HG02840 (cell line): ENCODE measurements around the gene FAIM2.

Experiments used
- ATAC-seq: cut with Tn5 transposase; IDR thresholded peaks from one replicate; pipeline ENCODE4 v1.9.1; 2021; ENCODE audit warnings: mild to moderate bottlenecking, moderate library complexity, moderate number of reproducible peaks; ENCODE audit not compliant: unreplicated experiment, low FRiP score

Gene FAIM2

DNA sequence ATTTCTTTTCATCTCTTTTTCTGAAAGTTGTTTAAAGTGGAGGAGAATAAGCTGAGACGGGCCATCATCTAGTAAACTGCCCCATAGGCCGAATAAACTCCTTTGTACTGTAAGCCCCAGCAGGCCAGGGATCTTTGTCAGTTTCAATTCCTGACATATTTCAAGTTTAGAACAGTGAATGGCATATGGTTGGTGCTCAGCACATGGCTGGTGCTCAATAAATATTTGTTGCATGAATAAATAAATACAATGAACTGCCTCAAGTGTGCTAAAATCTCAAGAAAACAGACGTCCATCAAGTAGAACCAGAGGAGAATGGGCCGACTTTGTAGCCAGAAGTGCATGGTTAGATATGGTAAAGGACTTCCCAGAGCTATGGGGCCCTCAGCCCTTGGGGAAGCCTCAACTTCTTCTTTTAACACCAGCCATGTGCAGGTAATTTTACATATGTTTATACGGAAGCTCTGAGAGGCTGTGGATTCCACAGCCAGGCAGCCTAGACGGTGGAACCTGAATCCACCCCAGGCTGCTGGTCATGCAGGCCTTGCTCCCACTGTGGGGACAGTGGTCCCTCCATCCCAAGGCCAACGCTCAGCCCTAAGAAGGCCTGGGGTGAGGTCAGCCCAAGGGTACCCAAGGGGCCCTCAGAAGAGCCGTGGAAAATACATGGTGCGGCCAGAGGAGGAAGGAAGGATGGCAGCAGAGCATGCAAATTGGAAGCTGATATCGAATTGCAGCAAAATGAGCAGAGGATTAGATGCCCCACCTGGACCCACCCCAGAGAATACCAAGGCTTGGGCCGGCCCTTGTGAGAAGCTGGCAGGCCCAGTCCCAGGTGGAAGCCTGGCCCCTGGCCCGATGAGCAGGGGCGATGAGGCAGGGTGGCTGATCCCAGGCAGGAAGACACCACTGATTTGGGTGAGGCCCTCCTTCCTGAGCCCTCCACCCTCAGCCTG lies 38.1 kb upstream of the FAIM2 start:
- no peak for ATAC-seq

DNA sequence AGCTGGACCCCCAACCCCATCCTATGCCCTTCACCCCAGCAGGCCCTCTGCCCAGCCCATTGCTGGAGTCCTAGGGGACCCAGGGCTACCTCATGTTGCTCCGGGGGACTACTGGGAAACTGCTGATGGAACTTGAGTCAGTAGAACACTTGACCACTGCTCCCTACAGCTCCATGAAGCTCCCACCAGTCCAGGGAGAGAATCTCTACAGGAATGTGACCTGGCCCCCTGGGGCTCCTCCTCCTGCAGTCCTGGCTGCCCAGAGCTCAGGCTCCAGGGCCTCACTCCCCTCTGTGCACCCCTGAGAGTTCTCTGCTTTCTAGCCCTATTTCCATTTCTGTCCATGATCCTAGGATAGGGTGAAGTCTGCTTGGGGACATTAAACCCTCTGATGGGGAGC lies 36.0 kb upstream of the FAIM2 start:
- ATAC-seq, result no peak

DNA sequence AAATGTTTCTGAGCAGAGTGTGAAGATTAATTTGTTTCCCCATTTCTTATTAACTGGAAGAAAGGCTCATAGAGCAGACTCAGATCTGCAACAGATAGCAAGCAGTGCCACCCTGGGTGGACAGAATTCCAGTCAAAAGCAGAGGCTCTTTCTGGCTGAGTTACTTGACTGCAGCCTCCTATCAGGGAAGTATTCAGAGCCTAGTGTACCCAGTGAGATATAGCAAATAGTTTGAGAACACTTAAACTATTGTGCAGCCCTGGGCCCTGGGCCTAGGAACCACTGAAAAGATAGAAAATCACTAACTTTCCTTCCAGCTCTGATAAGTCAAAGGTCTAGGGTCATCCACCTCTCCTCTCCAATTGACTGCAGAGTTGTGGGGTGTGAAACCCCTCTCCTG lies 35.6 kb upstream of the FAIM2 start:
- no peak for ATAC-seq

DNA sequence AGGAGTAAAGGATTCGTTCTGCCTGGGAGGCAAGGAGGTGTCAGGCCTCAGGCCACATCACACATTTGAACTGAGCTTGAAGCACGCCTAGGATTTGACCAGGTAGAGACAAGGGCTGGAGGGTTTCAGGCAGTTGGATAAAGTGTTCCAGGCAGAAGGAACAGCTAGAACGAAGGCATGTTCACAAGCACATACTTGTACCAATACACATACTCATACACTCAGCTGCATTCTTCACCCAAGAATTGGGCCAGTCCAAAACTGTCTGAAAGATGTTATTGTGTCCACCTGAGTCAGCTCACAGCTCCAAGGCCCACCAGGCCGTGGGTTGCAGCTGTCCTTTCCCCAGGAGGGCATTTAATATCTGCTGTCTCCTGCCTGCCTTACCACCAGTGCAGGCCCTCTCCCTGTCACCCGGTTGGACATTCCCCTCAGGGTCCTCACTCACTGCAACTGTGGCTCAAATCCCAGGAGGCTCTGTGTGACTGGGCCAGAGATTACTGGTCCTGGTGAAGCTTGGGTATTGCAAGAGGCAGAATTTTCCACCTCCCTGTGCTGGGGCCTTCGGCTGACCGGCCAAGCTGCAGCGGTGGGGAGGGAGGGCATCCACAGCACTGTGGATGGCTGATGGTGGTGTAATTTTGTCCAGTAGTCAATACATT lies 34.1 kb upstream of the FAIM2 start:
- ATAC-seq, result no peak

DNA sequence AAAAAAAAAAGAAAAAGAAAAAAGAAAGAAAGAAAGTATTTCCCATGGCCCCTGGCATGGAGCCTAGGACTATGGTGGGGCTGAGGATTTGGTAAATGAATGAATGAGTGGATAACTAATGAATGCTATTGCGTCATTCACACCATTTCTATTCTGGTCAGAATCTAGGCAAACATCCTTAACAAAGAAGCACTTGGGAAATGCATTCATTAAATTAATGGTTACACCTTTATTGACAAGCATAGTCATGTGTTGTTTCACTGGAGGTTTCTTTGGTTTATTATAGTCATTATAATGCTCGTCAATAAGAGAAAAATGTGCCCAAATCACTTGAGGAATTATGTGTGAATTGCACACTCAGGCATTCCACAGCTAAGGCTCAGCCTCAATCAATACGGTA lies 33.2 kb upstream of the FAIM2 start:
- no peak for ATAC-seq

DNA sequence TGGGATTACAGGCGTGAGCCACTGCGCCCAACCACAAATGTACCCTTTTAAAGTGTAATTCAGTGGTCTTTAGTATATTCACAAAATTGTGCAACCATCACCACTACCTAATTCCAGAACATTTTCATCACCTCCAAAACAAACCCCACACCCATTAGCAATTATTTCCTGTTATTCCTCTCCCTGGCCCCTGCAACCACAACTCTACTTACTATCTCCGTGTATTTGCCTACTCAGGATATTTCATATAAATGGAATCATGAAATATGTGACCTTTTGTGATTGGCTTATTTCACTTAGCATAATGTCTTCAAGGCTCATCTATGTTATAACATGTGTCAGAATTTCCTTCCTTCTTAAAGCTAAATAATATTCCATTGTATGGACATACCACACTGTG lies 30.8 kb upstream of the FAIM2 start:
- ATAC-seq, result no peak

DNA sequence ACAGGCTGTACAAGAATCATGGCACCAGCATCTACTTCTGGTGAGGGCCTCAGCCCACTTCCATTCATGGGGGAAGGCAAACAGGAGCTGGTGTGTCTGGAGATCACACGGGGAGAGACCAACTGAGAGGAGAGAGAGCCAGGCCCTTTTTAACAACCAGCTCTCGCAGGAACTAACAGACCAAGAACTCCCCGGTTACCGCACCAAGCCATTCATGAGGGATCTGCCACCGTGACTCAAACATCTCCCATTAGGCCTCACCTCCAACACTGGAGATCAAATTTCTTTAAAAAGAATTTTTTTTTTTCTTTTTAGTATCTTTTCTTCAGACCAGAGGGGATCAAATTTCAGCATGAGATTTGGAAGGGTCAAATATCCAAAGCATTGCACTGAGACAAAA lies 30.1 kb upstream of the FAIM2 start:
- ATAC-seq, result no peak

DNA sequence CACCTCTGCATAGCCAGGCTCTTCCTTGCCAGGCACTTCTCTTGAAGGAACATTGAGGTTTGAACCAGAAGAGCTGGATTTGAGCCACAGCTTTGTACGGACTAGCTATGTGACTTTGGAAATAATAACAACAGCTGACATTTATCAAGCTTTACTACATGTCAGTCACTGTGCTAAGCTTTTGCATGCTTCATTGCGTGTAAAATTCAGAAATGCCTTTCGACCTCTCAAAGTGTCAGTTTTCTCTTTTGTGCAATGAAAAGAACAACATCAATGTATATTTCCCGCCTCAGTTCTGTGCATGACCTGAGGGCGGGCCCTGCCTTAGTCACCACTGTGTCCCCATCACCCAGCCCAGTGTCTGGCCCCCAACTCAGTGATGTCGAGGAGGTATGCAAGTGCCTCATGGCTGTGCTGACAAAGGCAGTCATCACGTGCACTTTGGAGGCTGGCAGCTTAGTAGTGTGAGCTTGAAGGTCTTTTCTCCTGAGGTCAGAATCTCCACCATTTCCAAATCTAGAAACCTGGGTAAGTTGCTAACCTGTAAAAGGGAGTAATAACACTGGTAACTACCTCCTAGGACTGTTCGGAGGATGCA lies 28.9 kb upstream of the FAIM2 start:
- ATAC-seq, result no peak

DNA sequence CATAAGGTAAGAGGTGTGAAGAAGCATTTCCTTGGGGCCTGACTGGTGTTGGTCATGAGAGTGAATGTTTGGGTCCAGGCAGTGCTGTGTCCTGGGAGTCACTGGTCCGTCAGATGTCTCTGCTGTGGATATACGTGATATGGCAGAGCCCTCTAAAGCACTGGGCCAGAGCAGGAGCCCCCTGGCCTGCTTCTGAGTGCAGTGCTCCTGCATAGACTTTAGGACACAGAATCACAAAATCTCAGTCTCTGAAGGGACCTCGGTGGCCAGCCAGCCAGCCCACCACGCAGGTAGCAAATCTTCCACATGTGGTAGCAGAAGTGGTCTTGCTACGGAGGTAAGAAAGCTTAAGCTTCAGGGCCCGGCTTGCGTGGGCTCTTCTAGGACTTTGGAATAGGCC lies 28.3 kb upstream of the FAIM2 start:
- no peak for ATAC-seq

DNA sequence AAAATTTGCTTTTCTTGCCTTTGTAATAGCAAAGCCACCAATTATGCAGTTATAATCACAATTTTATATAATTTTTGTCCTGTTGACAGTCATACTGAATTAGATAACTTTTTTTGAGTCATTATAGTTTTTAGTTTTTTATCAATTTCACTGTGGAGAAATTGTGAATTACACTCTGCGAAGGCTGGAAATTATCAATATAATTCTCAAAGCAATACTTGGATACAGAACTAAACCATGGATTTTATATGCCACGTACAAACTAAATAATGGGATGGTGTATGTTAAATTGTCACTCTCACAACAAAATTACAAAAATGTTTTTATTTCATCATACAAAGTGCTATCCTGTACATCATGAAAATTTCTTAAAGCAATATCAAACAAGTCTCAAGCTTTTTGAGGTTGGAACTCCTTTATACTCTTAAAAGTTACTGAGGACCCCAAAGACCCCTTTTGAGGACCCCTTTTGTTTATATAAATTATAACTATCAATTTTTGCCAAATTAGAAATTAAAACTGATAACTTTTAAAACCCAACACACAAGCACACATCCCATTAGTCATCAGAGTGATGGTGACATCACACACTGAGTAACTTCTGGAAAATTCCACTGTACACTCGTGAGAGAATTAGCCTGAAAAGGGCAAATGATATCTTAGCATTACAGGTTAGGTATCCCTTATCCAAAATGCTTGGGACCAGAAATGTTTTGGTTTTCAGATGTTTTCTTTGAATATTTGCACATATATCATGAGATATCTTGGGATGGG lies 27.0 kb upstream of the FAIM2 start:
- ATAC-seq, result no peak

DNA sequence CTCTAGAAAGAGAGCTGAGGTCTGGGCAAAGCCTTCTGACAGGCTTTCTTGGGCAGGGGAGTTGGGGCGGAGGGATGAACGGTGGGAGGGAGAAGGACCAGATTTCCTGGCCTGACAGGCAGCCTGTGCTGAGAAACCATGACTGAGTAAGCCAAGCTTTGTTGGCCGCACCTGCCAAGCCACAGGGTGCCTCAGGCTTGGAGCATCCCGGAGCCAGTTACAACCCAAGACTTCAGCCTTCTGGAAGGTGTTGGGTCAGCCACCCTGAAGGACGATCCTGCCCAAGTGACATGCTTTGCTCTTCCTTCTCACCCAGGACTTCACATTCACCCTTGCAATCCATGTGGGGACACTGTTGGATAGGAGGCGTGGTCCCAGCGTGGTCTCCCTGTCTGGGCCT lies 25.9 kb upstream of the FAIM2 start:
- no peak for ATAC-seq

DNA sequence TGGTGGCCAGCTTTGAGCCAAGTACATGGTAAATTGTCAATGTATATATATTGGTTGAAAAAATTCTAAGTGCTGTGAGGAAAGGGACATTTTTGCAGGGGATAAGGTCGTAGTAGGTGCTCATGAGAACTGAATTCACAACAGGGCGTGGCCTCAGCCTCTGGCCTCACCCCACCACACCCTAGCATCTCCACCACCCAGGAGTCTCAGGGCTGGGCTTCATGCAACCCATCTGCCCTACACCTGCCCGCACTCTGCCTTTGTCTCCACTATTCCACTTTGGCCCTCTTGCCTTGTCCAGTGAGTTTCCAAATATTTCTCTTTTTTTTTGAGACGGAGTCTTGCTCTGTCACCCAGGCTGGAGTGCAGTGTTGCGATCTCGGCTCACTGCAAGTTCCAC lies 24.8 kb upstream of the FAIM2 start:
- ATAC-seq, result no peak

DNA sequence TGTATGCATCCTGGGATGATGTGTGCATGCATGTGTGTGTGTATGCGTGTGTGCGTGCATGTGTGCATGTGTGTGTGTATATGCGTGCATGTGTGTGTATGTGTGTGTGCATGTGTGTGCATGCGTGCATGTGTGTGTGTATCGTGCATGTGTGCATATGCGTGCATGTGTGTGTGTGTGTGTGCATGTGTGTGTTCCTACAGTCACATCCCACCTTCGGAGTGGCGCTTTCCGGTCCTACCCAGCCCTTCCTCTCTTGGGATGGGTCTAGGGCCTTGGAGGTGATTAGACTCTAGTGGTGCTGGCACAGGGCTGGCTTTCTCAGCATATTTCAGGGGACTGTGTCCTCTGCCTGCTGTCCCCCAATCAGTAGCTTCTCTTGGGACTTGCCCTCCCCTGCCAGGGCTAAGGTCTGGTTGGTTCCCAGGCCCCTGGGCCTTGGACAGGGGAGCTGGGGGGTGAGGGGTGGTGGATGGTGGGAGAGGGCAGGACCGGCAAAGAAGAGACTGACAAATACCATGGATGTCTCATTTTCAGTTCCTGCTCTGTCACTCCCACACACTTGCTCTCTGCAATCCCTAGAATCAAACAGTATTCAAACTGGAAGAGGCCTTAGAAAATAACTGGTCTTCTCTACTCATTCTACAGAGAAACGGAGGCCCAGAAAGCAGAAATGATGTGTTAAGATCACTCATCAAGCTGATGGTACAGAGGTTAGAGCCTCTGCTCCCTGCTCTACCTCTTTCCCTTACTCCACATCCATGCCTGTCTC lies 21.9 kb upstream of the FAIM2 start:
- ATAC-seq, result no peak

DNA sequence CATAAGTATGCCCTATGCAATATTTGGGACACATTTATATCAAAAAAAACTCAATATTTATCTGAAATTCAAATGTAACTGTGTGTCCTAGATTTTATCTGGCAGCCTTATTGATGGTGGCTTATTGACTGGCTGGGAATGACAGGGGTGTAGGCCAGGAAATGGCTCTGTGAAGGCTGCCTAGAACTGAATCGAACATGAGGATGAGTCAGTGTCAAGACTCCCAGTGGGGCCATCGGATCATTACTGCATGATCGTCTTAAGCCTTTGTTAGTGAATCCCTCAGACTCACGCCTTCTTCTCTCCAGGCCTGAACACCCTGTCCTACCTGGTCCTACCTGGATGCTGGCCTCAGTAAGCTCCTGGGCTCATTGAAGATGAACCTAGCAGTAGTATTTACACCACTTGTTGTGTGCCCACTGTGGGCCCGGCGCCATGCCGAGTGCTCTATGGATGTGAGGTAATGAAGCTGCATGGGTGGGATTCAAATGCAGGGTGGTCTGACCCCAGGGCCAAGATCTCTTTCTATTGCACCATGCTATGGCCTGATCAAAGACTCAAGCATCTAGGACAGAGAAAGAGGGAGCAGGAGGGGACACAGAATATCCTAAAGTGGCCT lies 21.0 kb upstream of the FAIM2 start:
- no peak for ATAC-seq

DNA sequence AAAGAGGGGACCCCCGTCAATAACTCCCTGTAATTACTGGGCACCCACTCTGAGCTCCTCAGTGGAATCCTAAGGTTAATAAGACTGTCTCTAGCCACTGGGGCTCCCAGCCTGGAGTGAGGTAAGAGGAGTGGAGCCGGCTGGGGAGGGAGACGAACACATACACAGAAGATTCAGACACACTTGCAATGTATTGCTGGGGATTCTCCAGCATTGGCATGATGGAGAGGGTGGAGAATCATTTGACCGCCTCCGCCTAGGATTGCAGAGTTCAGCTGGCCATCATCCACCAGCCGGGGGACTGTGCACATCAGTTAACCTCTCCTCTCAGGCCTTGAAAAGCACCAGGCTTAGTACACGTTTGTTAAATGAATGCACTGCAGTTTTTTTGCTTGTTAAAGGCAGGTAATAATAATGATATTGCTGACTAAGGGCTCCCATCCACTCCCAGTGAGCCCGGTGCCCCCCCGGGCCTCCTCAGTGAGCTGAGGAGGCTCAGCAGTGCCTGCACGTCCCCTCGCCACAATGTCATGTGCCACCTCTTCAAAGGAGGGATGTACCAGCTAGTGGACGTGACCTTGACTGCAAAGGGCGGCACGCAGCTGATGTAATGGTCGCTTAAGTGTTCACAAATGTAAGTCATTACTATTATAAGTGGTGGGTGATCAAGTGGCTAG lies 20.3 kb upstream of the FAIM2 start:
- ATAC-seq, result no peak

DNA sequence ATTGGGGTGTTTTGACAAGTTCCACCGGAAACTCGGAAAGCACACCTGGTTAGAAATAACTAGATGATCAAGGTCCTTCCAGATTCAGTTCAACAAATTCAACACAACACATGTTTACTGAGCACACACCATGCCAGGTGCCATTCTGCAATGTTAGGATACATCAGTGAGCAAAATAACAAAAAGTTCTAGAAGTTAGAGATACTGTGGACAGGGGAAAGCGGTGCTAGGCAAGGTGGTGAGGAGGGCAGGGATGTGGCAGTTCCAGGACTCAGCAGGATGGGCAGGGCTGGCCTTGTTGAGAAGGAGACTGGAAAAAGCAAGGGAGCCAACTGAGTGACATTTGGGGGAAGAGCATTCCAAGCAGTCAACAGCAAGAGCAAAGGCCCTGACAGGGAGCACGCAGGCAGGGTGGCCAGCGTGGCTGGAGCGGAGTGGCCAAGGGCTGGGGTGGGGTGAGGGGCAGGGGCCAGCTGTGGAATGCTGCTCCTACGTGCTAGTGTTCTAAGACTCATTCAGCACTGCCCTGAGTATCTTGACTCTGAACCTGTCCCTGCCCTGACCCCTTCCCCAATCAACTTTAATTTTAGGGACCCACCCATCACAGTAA lies 19.4 kb upstream of the FAIM2 start:
- no peak for ATAC-seq

DNA sequence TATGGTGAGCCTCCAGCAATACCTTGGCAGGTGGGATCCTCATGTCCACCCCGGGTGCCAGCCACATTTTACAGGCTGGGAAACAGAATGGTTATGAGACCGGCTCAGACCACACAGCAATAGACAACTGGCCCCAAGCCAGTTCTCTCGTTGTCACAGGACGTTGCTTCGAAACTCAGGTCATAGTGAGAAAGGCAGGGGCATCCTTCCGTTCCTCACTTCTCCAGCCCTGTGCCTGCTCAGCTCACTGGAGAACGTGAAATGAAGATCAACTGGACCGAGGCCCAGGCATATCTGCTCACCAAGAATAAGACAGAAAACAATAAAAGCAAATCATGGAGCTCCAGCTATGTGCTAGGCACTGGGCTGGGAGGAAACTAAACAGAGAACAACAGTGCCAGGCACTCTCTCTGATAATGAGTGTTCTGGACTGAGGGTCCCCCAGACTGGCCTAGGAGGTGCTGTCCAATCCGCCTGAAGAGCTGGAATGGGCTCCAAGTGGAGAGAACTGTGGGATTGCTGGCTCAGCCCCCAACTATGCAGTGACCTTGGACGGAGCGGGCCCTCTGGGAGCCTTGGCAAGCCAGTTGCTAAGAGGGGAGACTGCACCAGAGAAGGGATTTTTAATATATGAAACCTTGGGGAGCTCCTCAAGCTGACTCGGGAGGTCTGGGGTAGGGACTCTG lies 18.8 kb upstream of the FAIM2 start:
- ATAC-seq, result no peak

DNA sequence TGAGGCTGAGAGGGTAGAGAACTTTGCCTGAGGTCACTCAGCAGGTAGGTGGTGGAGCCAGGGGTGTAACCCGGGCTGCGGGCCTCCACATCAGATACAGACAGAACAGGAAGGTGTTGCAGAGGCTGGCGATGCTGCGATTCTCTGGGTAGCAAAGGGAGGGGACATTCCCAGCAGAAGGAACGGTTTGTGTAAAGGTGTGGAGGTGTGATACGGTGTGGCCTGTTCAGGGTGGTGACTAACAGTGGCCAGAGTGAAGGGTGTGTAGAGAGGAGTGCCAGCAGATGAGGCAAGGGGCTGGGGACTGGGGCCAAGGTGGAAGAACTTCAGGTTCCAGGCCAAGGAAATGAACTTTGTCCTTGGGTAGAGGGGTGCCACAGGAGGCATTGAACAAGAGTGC lies 18.2 kb upstream of the FAIM2 start:
- ATAC-seq, result no peak
